ENCODE data around the gene LHX2. TPM values are rescaled to one million over a fixed set of nuclear protein-coding genes. Genes with fewer than 3 reads are reported as not detected.

The LHX2 gene
- polyA plus RNA-seq, 1 of the 3 experiments (the other 2 are of a cell fraction): not detected

- Histone ChIP-seq H3K9me3 (no peaks in the 10 kb centered on the region), H2AFZ (ENCODE audit: low read depth) (no peak overlapping the region), H3F3A (replicated peaks; ENCODE audit: insufficient read depth) (no peaks in the 10 kb centered on the region), H3K9ac (no peak overlapping the region), H3K27me3 (ENCODE audit: insufficient read depth) (peaks cover 9% of the 10 kb centered on the region; the same call in 1 of the 2 replicates), H3K36me3 (replicated peaks in 1 of 2; ENCODE audit: control insufficient read depth in 1 of 2, insufficient read depth in 2 of 2, low read length in 1 of 2) (no peaks in the 10 kb centered on the region), H3K4me2 (no peak overlapping the region), H4K20me1 (ENCODE audit: insufficient read depth) (no peaks in the 10 kb centered on the region), H3K9me2 (no peaks in the 10 kb centered on the region), H3K79me2 (ENCODE audit: insufficient read depth) (no peaks in the 10 kb centered on the region), H3K27ac (ENCODE audit: low read depth in 2 of 2, low read length in 1 of 2) (no peak overlapping the region), H3K4me1 (ENCODE audit: control insufficient read depth in 1 of 2, insufficient read depth in 2 of 2, low read depth in 1 of 2, low read length in 1 of 2) (no peaks in the 10 kb centered on the region), H3K4me3 (ENCODE audit: low read depth in 2 of 2, low read length in 1 of 2) (no peak overlapping the region)
- TF ChIP-seq GATA2 (CRISPR knock-in tag; IDR thresholded peaks at IDR 0.05): no peak
- TF ChIP-seq YY1 (IDR thresholded peaks at IDR 0.05; ENCODE audit: low read depth): no peak
- no peak for TF ChIP-seq FOXM1 (IDR thresholded peaks at IDR 0.05; ENCODE audit: low read depth)
- no peak for TF ChIP-seq NRF1 (IDR thresholded peaks at IDR 0.05; ENCODE audit: low read depth, low read length)
- no peak for TF ChIP-seq SMC3 (IDR thresholded peaks at IDR 0.05; ENCODE audit: low read depth, low read length)
- no peak for TF ChIP-seq CHD2 (IDR thresholded peaks at IDR 0.05; ENCODE audit: low read length, partially characterized antibody)
- no peak for TF ChIP-seq ELF1 (IDR thresholded peaks at IDR 0.05)
- TF ChIP-seq SIN3A (IDR thresholded peaks at IDR 0.05; ENCODE audit: borderline replicate concordance, low read depth, low read length): no peak
- TF ChIP-seq, protein P1, sequence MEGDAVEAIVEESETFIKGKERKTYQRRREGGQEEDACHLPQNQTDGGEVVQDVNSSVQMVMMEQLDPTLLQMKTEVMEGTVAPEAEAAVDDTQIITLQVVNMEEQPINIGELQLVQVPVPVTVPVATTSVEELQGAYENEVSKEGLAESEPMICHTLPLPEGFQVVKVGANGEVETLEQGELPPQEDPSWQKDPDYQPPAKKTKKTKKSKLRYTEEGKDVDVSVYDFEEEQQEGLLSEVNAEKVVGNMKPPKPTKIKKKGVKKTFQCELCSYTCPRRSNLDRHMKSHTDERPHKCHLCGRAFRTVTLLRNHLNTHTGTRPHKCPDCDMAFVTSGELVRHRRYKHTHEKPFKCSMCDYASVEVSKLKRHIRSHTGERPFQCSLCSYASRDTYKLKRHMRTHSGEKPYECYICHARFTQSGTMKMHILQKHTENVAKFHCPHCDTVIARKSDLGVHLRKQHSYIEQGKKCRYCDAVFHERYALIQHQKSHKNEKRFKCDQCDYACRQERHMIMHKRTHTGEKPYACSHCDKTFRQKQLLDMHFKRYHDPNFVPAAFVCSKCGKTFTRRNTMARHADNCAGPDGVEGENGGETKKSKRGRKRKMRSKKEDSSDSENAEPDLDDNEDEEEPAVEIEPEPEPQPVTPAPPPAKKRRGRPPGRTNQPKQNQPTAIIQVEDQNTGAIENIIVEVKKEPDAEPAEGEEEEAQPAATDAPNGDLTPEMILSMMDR (IDR thresholded peaks at IDR 0.05): no peak
- no peak for TF ChIP-seq REST (IDR thresholded peaks at IDR 0.05; ENCODE audit: low read depth, low read length)
- TF ChIP-seq RFX5 (IDR thresholded peaks at IDR 0.05; ENCODE audit: low read length): no peak
- no peak for TF ChIP-seq RAD21 (IDR thresholded peaks at IDR 0.05; ENCODE audit: low read length)
- no peak for TF ChIP-seq FOXJ3 (CRISPR knock-in tag; IDR thresholded peaks at IDR 0.05)
- no peak for TF ChIP-seq TCF12 (IDR thresholded peaks at IDR 0.05)
- TF ChIP-seq RCOR1 (IDR thresholded peaks at IDR 0.05; ENCODE audit: low read length): no peak
- no peak for TF ChIP-seq EZH2phosphoT487 (IDR thresholded peaks at IDR 0.05; ENCODE audit: borderline replicate concordance, low read depth)
- no peak for TF ChIP-seq PBX3 (IDR thresholded peaks at IDR 0.05)
- no peak for TF ChIP-seq ZBTB33 (IDR thresholded peaks at IDR 0.05; ENCODE audit: borderline replicate concordance, low read depth)
- no peak for TF ChIP-seq POLR2AphosphoS5 (IDR thresholded peaks at IDR 0.05; ENCODE audit: low read depth, low read length)
- POLR2A ChIA-PET: no interaction called here
- 62% methylated on average over 13 of the region's 13 CpGs for WGBS (ENCODE audit: low lambda C conversion rate)
- DNase-seq: no peak
- CTCF ChIA-PET: interaction anchor here (1.8 to 2.7 kb wide), 2 partner anchors 26 to 60 kb away, joined by 5 to 11 read pairs; no protein-coding TSS in a partner anchor
Measured at GRCh38 chr9:124066783-124067577, 55.4 kb downstream of the LHX2 start.
